ENCODE data around the gene BIRC7.

DNA sequence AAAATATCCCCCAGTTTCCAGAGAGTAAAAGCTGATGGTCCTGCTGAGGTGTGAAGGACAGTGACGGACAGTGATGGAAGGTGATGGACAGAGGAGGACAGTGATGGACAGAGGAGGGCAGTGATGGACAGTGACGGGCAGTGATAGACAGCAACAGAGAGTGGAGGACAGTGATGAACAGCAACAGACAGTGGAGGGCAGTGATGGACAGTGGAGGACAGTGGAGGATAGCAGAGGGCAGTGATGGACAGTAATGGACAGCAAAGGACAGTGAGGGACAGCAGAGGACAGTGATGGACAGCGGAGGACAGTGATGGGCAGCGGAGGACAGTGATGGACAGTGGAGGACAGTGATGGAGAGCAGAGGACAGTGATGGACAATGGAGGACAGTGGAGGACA is 21.2 kb downstream of the BIRC7 start:
- TF ChIP-seq EZH2 (IDR thresholded peaks at IDR 0.05; ENCODE audit: borderline replicate concordance, low read depth, low read length, severe bottlenecking) (no peak), FOS (IDR thresholded peaks at IDR 0.05; ENCODE audit: borderline replicate concordance, insufficient read depth, low read length) (no peak), POLR2A (IDR thresholded peaks at IDR 0.05; ENCODE audit: low read depth, low read length) (no peak)

Measured in endothelial cell of umbilical vein (primary cell).